SK-N-SH (cell line): ENCODE results near the gene P2RX3. TPM values are rescaled to one million over a fixed set of nuclear protein-coding genes. Genes with fewer than 3 reads are reported as not detected.

Experiments used
- CTCF ChIA-PET: fragments of 300-600, 350-600 bp; formaldehyde crosslinking; extraction: SDS; loops from one replicate; lab custom pipeline; 2021; lab: Yijun Ruan, JAX
- POLR2A ChIA-PET: fragments of 350-600 bp; sonication (Branson Sonifier 250); formaldehyde crosslinking; extraction: SDS; loops from one replicate; lab custom pipeline; 2020; ENCODE audit warnings: antibody characterized with exemption, inconsistent platforms; lab: Yijun Ruan, JAX
- DNase-seq: peaks from one replicate; pipeline ENCODE4 v3.0.0; 2012
- H2AFZ ChIP-seq: fragments of 200-600 bp; sonication (generic); 2 replicates; pipeline ENCODE4 v1.8.1; 2016; ENCODE audit warnings: antibody characterized with exemption, mild to moderate bottlenecking, low read depth
- H3F3A ChIP-seq: fragments of 200-600 bp; sonication (generic); replicated peaks from 2 replicates; pipeline ENCODE3; 2016; ENCODE audit warnings: antibody characterized with exemption, mild to moderate bottlenecking; ENCODE audit not compliant: insufficient read depth
- H3K27ac ChIP-seq, 2 experiments: fragments of 200-500 bp in 1 of 2; fragments of 200-600 bp in 1 of 2; sonication (Bioruptor generic) in 1 of 2; sonication (generic), shearing (Covaris generic) in 1 of 2; 2 replicates each; pipeline versions ENCODE4 v1.5.1 to v1.6.1; 2014 to 2016; ENCODE audit warnings: low read depth in 2 of 2, inconsistent platforms in 1 of 2, low read length in 1 of 2, mild to moderate bottlenecking in 1 of 2, mixed read lengths in 1 of 2
- H3K27me3 ChIP-seq: fragments of 200-600 bp; sonication (generic), shearing (Covaris generic); 2 replicates; pipeline ENCODE4 v1.6.1; 2016; ENCODE audit warnings: mixed run types; ENCODE audit not compliant: insufficient read depth
- H3K36me3 ChIP-seq, 2 experiments: fragments of 200-500 bp in 1 of 2; fragments of 200-600 bp in 1 of 2; sonication (Bioruptor generic) in 1 of 2; sonication (generic) in 1 of 2; replicated peaks in 1 of 2; 2 replicates each; pipeline versions ENCODE3 to v1.5.1; 2014 to 2016; ENCODE audit warnings: low read length in 1 of 2, mild to moderate bottlenecking in 1 of 2; ENCODE audit not compliant: insufficient read depth in 2 of 2, control insufficient read depth in 1 of 2
- H3K4me1 ChIP-seq, 2 experiments: fragments of 200-500 bp in 1 of 2; fragments of 200-600 bp in 1 of 2; sonication (Bioruptor generic) in 1 of 2; sonication (generic), shearing (Covaris generic) in 1 of 2; 2 replicates each; pipeline versions ENCODE4 v1.5.1 to v1.6.1; 2014 to 2016; ENCODE audit warnings: low read depth in 1 of 2, low read length in 1 of 2, mixed run types in 1 of 2; ENCODE audit not compliant: insufficient read depth in 2 of 2, control insufficient read depth in 1 of 2
- H3K4me2 ChIP-seq: fragments of 200-600 bp; sonication (generic), shearing (Covaris generic); 2 replicates; pipeline ENCODE4 v1.6.1; 2017; ENCODE audit warnings: mixed run types
- H3K4me3 ChIP-seq, 2 experiments: fragments of 200-500 bp in 1 of 2; fragments of 200-600 bp in 1 of 2; sonication (Bioruptor generic) in 1 of 2; sonication (generic), shearing (Covaris generic) in 1 of 2; 2 replicates each; pipeline versions ENCODE4 v1.5.1 to v1.8.1; 2014 to 2016; ENCODE audit warnings: low read depth in 2 of 2, inconsistent platforms in 1 of 2, low read length in 1 of 2, mild to moderate bottlenecking in 1 of 2, mixed read lengths in 1 of 2, moderate library complexity in 1 of 2
- H3K79me2 ChIP-seq: fragments of 200-600 bp; sonication (generic); 2 replicates; pipeline ENCODE4 v1.8.1; 2017; ENCODE audit warnings: mild to moderate bottlenecking; ENCODE audit not compliant: insufficient read depth
- H3K9ac ChIP-seq: fragments of 200-600 bp; sonication (generic); 2 replicates; pipeline ENCODE4 v1.6.1; 2017; ENCODE audit warnings: mixed run types
- H3K9me2 ChIP-seq: fragments of 200-600 bp; sonication (generic); 2 replicates; pipeline ENCODE4 v1.6.1; 2017; ENCODE audit warnings: mixed run types
- H3K9me3 ChIP-seq: fragments of 200-600 bp; sonication (generic); 2 replicates; pipeline ENCODE4 v1.6.1; 2017; ENCODE audit warnings: mixed run types, mild to moderate bottlenecking, moderate library complexity
- H4K20me1 ChIP-seq: fragments of 200-600 bp; sonication (generic); 2 replicates; pipeline ENCODE4 v1.6.1; 2017; ENCODE audit warnings: mild to moderate bottlenecking, mixed run types; ENCODE audit not compliant: insufficient read depth
- CHD2 ChIP-seq: fragments of 150-350 bp; IDR thresholded peaks from 2 replicates; pipeline ENCODE4 v1.6.1; 2018; ENCODE audit warnings: low read length; ENCODE audit not compliant: partially characterized antibody
- ELF1 ChIP-seq: IDR thresholded peaks from 2 replicates; pipeline ENCODE4 v1.4.0; 2012
- GATA2 ChIP-seq: sonication (generic); formaldehyde crosslinking; IDR thresholded peaks from 2 replicates; pipeline ENCODE4 v1.5.0; 2020; ENCODE audit warnings: mild to moderate bottlenecking, missing genetic modification reagents
- JUND ChIP-seq: IDR thresholded peaks from 2 replicates; pipeline ENCODE4 v1.4.0; 2012
- NRF1 ChIP-seq: IDR thresholded peaks from 2 replicates; pipeline ENCODE4 v1.6.1; 2012; ENCODE audit warnings: low read depth, mild to moderate bottlenecking, low read length
- WGBS: methylation state at CpG from one replicate; pipeline ENCODE4 v1.1.6; 2017; ENCODE audit warnings: low lambda C conversion rate; 5-methylcytosine and 5-hydroxymethylcytosine counted together
- polyA plus RNA-seq, 3 experiments: library from polyadenylated mRNA; depleted of rRNA; stranded (reverse); fragments of >200 nt; gene quantifications; 2 replicates each; pipeline ENCODE4 v1.2.3, GENCODE V29; 2012
- TF ChIP-seq, protein P1 (sequence below): fragments of 200-600 bp; sonication (generic); IDR thresholded peaks from 2 replicates; pipeline ENCODE4 v1.6.1; 2017; ENCODE audit warnings: antibody characterized with exemption, mild to moderate bottlenecking, moderate library complexity

The P2RX3 gene
- polyA plus RNA-seq, 1 of the 3 experiments (the other 2 are of a cell fraction): not detected

DNA sequence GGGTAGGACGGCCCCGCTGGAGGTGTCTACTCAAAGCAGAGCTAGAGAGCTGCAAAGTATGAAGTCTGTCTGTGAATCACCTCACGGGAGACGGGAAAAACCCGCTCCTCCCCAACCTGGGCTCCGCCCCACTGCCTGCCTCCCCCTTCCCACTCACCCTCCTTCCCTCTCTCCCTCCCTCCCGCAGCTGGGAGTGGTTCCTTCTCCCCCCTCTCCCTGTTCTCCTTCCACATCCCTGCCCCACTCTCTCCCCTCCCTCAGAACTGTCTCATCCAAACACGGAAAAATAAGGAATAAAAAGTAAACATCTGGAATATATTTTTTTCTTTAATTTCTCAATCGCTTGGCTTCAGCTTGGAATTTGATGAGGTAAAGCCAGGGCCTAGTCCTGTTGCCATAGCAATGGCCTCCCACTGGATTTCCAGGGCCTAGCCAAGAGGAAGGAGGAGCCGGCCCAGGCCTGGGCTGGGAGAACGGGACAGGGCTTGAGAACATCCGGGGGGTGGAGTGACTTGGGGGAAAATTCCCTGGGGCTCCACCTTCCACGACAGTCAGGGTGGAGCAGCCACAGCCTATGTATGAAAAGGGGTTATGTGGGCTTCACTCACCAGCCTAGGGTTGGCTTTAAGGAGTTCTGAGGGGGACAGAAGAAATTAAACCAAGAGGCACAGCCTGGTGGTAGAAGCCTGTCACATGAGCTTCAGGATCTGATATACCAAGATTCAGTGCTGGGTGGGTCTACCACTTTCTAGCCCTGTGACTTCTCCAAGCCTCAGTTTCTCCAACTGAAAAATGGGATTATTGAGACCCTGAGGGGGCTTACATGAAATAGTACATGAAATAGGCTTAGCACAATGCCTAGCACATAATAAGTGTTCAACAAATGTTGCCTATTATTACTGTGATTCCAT, 15.6 kb upstream of the P2RX3 start (continued):
- TF ChIP-seq, protein P1, sequence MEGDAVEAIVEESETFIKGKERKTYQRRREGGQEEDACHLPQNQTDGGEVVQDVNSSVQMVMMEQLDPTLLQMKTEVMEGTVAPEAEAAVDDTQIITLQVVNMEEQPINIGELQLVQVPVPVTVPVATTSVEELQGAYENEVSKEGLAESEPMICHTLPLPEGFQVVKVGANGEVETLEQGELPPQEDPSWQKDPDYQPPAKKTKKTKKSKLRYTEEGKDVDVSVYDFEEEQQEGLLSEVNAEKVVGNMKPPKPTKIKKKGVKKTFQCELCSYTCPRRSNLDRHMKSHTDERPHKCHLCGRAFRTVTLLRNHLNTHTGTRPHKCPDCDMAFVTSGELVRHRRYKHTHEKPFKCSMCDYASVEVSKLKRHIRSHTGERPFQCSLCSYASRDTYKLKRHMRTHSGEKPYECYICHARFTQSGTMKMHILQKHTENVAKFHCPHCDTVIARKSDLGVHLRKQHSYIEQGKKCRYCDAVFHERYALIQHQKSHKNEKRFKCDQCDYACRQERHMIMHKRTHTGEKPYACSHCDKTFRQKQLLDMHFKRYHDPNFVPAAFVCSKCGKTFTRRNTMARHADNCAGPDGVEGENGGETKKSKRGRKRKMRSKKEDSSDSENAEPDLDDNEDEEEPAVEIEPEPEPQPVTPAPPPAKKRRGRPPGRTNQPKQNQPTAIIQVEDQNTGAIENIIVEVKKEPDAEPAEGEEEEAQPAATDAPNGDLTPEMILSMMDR: 0 out of 2 replicates have a peak, but pooled peaks have one; percentile 9
- TF ChIP-seq, all 33 proteins: peak for 7

DNA sequence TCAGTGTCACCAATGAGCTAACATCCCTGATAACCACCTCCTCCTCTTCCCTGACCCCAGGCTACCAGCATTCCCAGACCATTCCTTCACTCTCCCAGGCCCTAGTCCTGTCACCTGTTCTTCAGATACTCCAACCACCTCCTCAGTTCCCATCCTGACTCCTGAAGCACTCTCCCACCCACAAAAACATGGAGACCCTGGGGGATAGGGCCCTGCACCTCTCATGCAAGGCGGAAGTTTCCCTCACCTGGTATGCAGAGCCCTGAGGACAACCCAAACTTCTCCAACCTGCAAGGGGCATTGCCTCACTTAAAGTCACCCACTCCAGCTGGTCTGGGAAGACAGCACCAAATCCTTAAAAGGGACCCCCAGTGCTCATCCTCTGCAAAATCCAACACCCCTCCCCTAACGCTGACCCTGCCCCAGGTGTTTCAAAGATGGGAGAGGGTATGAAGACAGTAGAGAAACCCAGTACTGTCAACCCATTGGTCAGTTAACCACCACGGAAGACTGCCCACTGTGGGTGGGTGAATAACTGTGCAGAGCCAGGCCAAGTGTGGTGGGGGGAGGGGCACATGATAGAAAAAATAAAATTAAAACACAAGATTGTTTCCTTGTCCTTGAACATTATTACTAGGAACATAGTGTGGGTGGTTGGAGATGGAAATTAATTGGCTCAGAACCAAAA, 14.8 kb upstream of the P2RX3 start:
- peak overlapping the region; percentile 87 for H3K9ac ChIP-seq
- peaks cover 29 to 34% of the 10 kb centered on the region in 2 experiments for H3K36me3 ChIP-seq
- peaks cover 32% of the 10 kb centered on the region for H3F3A ChIP-seq
- ChIA-PET POLR2A (interaction anchor here (1.0 to 3.7 kb wide), 4 partner anchors 11 to 26 kb away, joined by 3 to 29 read pairs (median 5); partner anchors contain the start of gene SSRP1), CTCF (interaction anchor here (0.8 to 1.4 kb wide), 2 partner anchors 74 to 204 kb away, joined by 4 to 6 read pairs; no protein-coding TSS in a partner anchor)
- peaks cover 42 to 43% of the 10 kb centered on the region in 2 experiments for H3K4me1 ChIP-seq
- H3K27ac ChIP-seq: peak overlapping the region; percentile 89 to 90
- no peaks in the 10 kb centered on the region for H3K27me3 ChIP-seq
- H2AFZ ChIP-seq: no peak overlapping the region
- DNase-seq: no peak
- 75% methylated on average over 3 of the region's 3 CpGs for WGBS
- TF ChIP-seq CHD2: peak; percentile 26
- TF ChIP-seq ELF1: no peak
- TF ChIP-seq, protein P1: 0 out of 2 replicates have a peak, but pooled peaks have one; percentile 19
- TF ChIP-seq NRF1: no peak
- H3K4me2 ChIP-seq: peak overlapping the region; percentile 91
- peaks cover 4% of the 10 kb centered on the region; the same call in 1 of the 2 replicates for H4K20me1 ChIP-seq
- peak overlapping the region; percentile 84 to 86 for H3K4me3 ChIP-seq
- H3K79me2 ChIP-seq: peaks cover 52% of the 10 kb centered on the region
- H3K9me3 ChIP-seq: no peaks in the 10 kb centered on the region
- no peaks in the 10 kb centered on the region for H3K9me2 ChIP-seq

DNA sequence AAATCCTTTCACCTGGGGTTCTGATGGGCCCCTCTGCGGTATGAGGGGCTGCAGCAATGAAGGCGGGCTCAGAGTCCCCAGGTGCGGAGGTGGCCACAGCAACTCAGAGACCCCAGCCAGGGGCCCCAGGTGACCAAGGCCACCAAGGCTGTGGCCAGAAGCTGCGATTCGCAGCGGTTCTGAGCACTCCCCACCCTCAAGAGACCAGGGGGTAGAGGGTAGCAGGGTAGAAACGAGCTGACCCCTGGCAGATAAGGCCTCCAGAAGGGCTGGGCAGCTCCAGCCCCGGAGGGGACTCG, 14.3 kb upstream of the P2RX3 start:
- ChIA-PET POLR2A (interaction anchor here (0.7 to 3.7 kb wide), 5 partner anchors 11 to 220 kb away, joined by 3 to 29 read pairs (median 3); partner anchors contain the start of gene SSRP1), CTCF (interaction anchor here (0.7 to 1.4 kb wide), 3 partner anchors 22 to 203 kb away, joined by 4 to 6 read pairs (median 4); no protein-coding TSS in a partner anchor)
- H3K4me1 ChIP-seq: peaks cover 40 to 42% of the 10 kb centered on the region in 2 experiments
- H3K36me3 ChIP-seq: peaks cover 34 to 35% of the 10 kb centered on the region in 2 experiments
- H3K4me2 ChIP-seq: peak overlapping the region; percentile 91
- peaks cover 32% of the 10 kb centered on the region for H3F3A ChIP-seq
- no peaks in the 10 kb centered on the region for H3K27me3 ChIP-seq
- no peak overlapping the region; the same call in 1 of the 2 replicates for H2AFZ ChIP-seq
- TF ChIP-seq JUND: no peak
- peak; percentile 9; the same call in 1 of the 2 replicates for TF ChIP-seq GATA2 (CRISPR knock-in tag)
- no peaks in the 10 kb centered on the region for H3K9me3 ChIP-seq
- peaks cover 47% of the 10 kb centered on the region for H3K79me2 ChIP-seq
- peak overlapping the region; percentile 84 to 86 for H3K4me3 ChIP-seq
- 17% methylated on average over 9 of the region's 9 CpGs for WGBS
- H3K27ac ChIP-seq: peak overlapping the region; percentile 89 to 90
- H3K9ac ChIP-seq: peak overlapping the region; percentile 87
- H4K20me1 ChIP-seq: no peaks in the 10 kb centered on the region
- DNase-seq: no peak
- no peaks in the 10 kb centered on the region for H3K9me2 ChIP-seq
